HG03575 (cell line): Measurements from ENCODE around the gene CTNNA2.

ENCODE experiments used
- ATAC-seq: cut with Tn5 transposase; IDR thresholded peaks from one replicate; pipeline ENCODE4 v1.9.1; 2021; ENCODE audit not compliant: unreplicated experiment, insufficient number of reproducible peaks, low FRiP score; ENCODE audit errors: extremely low read depth

The CTNNA2 gene

GRCh38 chr2:79887747-79888374 lies 375.0 kb downstream of the CTNNA2 start:
- no peak for ATAC-seq

GRCh38 chr2:79892123-79892522 lies 379.3 kb downstream of the CTNNA2 start:
- no peak for ATAC-seq

GRCh38 chr2:79899196-79899595 lies 386.3 kb downstream of the CTNNA2 start:
- ATAC-seq = no peak

- ATAC-seq = no peak
These were observed 388.3 kb downstream of the CTNNA2 start for GRCh38 chr2:79901161-79901560.

GRCh38 chr2:79903222-79904000 lies 390.6 kb downstream of the CTNNA2 start:
- ATAC-seq = no peak

GRCh38 chr2:79906139-79906890 lies 393.5 kb downstream of the CTNNA2 start:
- no peak for ATAC-seq

- ATAC-seq = no peak
These were observed 396.7 kb downstream of the CTNNA2 start for GRCh38 chr2:79909521-79909920.

GRCh38 chr2:79910643-79911042 lies 397.8 kb downstream of the CTNNA2 start:
- no peak for ATAC-seq

GRCh38 chr2:79915455-79915854 lies 402.6 kb downstream of the CTNNA2 start:
- ATAC-seq = no peak

GRCh38 chr2:79916285-79916684 lies 403.4 kb downstream of the CTNNA2 start:
- ATAC-seq = no peak

GRCh38 chr2:79920512-79921076 lies 407.7 kb downstream of the CTNNA2 start:
- ATAC-seq = no peak

GRCh38 chr2:79929624-79930023 lies 416.8 kb downstream of the CTNNA2 start:
- ATAC-seq = no peak

- no peak for ATAC-seq
These were observed 422.3 kb downstream of the CTNNA2 start for GRCh38 chr2:79935046-79935732.

GRCh38 chr2:79935771-79936657 lies 423.2 kb downstream of the CTNNA2 start:
- ATAC-seq = no peak

GRCh38 chr2:79936715-79937114 lies 423.9 kb downstream of the CTNNA2 start:
- no peak for ATAC-seq

- no peak for ATAC-seq
These were observed 425.8 kb downstream of the CTNNA2 start for GRCh38 chr2:79938648-79939047.

GRCh38 chr2:79940364-79940763 lies 427.5 kb downstream of the CTNNA2 start:
- no peak for ATAC-seq

GRCh38 chr2:79941179-79941578 lies 428.3 kb downstream of the CTNNA2 start:
- no peak for ATAC-seq
